Sigmoid colon (tissue), 3 donors: ENCODE measurements around the gene LARP4B.

Experiments used
- POLR2A ChIP-seq, 2 donors: fragments of 450-650 bp; IDR thresholded peaks; one replicate each; pipeline ENCODE4 v1.6.1; 2016; ENCODE audit warnings: antibody characterized with exemption in 2 of 2, mild to moderate bottlenecking in 2 of 2, moderate library complexity in 2 of 2
- TF ChIP-seq, protein P1 (sequence below), 4 experiments: fragments of 450-650 bp in 3 of 4; fragments of 200-600 bp in 1 of 4; IDR thresholded peaks; one replicate each; pipeline ENCODE4 v1.5.1; 2016 to 2019; ENCODE audit warnings: antibody characterized with exemption in 4 of 4, mild to moderate bottlenecking in 3 of 4, moderate library complexity in 2 of 4

DNA sequence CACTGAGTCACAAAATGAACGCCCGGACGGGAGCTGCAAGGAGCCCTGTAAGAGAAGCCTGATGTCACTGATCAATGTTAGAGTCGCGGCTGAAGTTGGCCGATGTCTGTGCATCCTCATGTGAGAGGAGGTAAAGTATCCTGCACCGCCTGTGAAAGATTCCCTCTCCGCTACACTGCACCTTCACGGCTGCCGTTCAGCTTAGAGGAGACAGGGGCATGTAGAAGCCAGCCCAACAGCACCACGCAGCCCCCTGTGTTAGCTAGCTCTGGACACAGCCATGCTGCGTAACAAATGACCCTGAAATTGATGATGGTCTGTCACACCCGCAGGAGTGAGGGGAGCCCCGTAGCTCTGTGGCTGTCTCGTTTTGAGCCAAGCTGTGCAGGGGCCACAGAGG is 160.5 kb downstream of the LARP4B start:
- TF ChIP-seq POLR2A (IDR thresholded peaks at IDR 0.05) = no peak
- TF ChIP-seq, protein P1, sequence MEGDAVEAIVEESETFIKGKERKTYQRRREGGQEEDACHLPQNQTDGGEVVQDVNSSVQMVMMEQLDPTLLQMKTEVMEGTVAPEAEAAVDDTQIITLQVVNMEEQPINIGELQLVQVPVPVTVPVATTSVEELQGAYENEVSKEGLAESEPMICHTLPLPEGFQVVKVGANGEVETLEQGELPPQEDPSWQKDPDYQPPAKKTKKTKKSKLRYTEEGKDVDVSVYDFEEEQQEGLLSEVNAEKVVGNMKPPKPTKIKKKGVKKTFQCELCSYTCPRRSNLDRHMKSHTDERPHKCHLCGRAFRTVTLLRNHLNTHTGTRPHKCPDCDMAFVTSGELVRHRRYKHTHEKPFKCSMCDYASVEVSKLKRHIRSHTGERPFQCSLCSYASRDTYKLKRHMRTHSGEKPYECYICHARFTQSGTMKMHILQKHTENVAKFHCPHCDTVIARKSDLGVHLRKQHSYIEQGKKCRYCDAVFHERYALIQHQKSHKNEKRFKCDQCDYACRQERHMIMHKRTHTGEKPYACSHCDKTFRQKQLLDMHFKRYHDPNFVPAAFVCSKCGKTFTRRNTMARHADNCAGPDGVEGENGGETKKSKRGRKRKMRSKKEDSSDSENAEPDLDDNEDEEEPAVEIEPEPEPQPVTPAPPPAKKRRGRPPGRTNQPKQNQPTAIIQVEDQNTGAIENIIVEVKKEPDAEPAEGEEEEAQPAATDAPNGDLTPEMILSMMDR (IDR thresholded peaks at IDR 0.05) = no peak
